ENCODE results near the gene FGF2.

Gene FGF2

DNA sequence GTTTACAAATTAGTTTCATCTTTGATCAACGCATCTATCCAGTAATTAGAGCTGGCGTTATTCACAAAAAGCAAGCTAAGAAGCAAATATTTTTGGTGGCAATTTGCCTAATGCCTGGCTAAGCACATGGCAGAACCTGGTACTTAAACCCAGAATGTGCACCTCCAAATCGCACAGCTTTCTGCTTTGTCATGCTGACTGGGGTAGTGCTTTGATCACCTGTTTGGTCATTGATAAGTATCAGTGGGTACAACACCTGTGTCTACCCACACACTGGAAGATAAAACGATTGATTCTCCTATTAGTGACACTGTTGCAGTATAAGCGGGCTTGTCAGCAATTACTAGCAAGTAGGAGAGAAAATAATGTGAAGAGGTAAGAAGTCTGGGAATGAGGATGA, 93.8 kb downstream of the FGF2 start:
- H3K4me3 ChIP-seq (replicated peaks; ENCODE audit: low read depth, low read length): no peak overlapping the region
- DNase-seq (ENCODE audit: extremely low read depth, low read depth): no peak
- TF ChIP-seq, protein P1, sequence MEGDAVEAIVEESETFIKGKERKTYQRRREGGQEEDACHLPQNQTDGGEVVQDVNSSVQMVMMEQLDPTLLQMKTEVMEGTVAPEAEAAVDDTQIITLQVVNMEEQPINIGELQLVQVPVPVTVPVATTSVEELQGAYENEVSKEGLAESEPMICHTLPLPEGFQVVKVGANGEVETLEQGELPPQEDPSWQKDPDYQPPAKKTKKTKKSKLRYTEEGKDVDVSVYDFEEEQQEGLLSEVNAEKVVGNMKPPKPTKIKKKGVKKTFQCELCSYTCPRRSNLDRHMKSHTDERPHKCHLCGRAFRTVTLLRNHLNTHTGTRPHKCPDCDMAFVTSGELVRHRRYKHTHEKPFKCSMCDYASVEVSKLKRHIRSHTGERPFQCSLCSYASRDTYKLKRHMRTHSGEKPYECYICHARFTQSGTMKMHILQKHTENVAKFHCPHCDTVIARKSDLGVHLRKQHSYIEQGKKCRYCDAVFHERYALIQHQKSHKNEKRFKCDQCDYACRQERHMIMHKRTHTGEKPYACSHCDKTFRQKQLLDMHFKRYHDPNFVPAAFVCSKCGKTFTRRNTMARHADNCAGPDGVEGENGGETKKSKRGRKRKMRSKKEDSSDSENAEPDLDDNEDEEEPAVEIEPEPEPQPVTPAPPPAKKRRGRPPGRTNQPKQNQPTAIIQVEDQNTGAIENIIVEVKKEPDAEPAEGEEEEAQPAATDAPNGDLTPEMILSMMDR (IDR thresholded peaks at IDR 0.05; ENCODE audit: low read depth, low read length, missing control alignments): no peak

DNA sequence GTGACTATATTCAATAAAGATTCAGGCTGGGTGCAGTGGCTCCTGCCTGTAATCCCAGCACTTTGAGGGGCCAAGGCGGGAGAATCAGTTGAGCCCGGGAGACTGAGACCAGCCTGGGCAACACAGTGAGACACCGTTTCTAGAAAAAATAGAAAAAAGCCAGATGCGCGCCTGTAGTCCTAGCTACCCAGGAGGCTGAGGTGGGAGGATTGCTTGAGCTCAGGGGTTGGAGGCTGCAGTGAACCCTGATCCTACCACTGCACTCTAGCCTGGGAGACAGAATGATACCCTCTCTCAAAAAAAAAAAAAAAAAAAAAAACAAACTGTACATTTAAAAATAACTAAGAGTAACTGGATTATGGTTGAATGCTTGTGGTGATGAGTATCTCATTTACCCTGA, 94.7 kb downstream of the FGF2 start:
- H3K4me3 ChIP-seq (replicated peaks; ENCODE audit: low read depth, low read length): peak overlapping the region; percentile 90
- DNase-seq (ENCODE audit: extremely low read depth, low read depth): no peak
- TF ChIP-seq, protein P1 (IDR thresholded peaks at IDR 0.05; ENCODE audit: low read depth, low read length, missing control alignments): no peak

DNA sequence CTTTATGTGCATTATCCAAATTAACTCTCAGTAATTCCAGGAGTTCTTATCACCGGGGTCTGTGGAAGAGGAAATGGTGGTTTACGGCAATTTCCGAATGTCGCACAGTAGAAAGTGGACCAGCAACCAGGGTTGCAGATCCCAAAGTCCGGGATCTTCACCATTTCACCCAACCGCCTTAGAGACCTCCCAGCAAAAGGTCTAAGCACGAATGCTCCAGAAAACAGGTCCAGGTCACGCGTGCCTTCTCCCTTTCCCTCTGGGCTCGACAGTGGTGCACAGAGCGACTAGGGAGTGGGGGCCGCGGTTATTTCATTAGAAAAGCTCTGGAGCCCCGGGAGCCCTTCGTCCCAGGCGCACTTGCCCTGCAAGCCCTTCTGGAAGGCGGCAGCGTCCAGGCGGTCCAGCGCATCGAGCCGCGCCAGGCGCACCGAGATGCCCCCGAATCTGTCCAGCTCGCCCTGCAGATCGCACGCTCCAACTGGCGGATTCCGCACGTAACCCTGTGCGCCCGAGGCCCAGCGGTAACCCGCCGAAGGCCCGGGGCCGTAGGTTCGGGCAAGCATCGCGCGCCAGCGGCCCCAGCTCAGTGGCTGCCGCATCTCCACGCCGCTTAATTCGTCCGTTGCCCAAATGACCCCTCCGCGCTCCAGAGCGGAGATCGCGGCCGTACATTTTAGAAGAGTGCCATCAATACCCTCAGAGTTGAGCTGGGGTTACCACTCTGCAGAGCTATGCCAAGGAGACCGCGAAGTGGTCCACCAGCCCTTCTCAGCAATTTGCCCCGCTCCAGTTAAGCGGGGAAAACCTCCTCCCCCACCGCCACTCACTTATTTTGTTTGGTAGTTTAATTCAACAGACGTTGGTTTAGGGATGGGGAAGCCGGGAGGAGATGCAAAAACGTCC, 95.6 kb downstream of the FGF2 start, which contains the start of gene NUDT6:
Gene NUDT6, minus strand, starts transcription at position 627 of the 906 bp plus-strand sequence. Its CDS starts 25 bp downstream, at position 602.
- TF ChIP-seq, protein P1 (IDR thresholded peaks at IDR 0.05; ENCODE audit: low read depth, low read length, missing control alignments): no peak
- no peak for DNase-seq (ENCODE audit: extremely low read depth, low read depth)
- peak within 1 kb of the TSS; percentile 90 for H3K4me3 ChIP-seq (replicated peaks; ENCODE audit: low read depth, low read length)

DNA sequence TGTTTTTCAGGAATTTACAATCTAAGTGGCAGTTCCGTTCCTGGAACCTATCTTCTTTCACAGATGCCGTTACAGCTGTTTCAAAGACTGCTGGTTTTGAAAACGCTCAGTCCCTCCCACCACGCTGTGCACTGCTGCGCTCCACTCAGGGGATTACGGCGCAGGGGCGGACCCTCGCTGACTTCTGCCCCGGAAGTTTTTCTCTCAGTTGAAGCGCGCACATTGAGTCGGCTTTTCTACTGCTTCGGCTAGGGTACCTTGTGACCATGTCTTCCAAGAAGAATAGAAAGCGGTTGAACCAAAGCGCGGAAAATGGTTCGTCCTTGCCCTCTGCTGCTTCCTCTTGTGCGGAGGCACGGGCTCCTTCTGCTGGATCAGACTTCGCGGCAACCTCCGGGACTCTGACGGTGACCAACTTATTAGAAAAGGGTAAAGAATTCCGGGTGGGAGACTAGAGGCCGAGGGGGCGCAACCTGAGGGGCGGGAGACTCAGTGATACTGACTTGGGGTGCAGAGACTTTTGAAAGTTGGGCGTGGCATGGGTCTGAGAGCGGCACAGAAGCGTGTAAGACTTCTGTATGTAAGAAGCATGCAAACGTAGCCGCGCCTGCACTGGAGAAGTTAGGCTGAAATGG, 96.4 kb downstream of the FGF2 start:
- TF ChIP-seq, protein P1 (IDR thresholded peaks at IDR 0.05; ENCODE audit: low read depth, low read length, missing control alignments): no peak
- peak overlapping the region; percentile 90 for H3K4me3 ChIP-seq (replicated peaks; ENCODE audit: low read depth, low read length)
- peak; percentile 76 for DNase-seq (ENCODE audit: extremely low read depth, low read depth)

DNA sequence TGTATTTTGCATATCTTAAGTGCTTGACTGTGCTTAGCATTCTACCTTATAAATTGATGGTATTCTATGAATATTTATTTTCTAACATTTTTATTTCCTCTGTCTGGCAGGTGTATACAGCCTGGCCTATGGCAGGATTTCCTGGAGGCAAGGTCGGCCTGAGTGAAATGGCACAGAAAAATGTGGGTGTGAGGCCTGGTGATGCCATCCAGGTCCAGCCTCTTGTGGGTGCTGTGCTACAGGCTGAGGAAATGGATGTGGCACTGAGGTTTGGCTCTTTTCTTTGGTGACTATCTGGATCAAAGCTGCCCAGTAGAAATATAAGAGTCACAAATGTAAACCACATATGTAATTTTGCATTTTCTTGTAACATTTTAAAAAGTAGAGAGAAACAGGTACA, 102.3 kb downstream of the FGF2 start:
- DNase-seq (ENCODE audit: extremely low read depth, low read depth): no peak
- TF ChIP-seq, protein P1 (IDR thresholded peaks at IDR 0.05; ENCODE audit: low read depth, low read length, missing control alignments): no peak
- H3K4me3 ChIP-seq (replicated peaks; ENCODE audit: low read depth, low read length): no peak overlapping the region

DNA sequence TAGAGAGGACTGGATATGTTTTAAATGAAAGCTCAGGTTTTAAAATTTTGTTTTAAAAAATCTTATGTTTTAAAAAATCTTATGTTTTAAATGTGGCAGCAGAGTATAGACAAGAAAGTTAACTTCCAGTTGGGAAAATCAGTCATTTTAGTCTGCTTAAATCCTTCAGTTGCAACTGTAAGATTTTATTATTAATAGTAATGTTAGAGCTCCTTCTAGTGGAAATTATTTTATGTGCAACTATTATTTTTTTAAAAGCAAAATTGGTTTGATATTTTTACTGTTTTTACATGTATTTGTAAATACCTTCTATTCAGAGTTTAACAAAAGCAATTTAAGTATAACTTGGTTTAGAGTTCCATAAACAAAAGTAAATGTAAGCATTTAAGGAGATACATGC, 104.2 kb downstream of the FGF2 start:
- no peak overlapping the region for H3K4me3 ChIP-seq (replicated peaks; ENCODE audit: low read depth, low read length)
- DNase-seq (ENCODE audit: extremely low read depth, low read depth): no peak
- TF ChIP-seq, protein P1 (IDR thresholded peaks at IDR 0.05; ENCODE audit: low read depth, low read length, missing control alignments): peak; percentile 9

Data from HFF-Myc (cell line).